Caco-2 (cell line): ENCODE results near the gene LRIG1. TPM values are rescaled to one million over a fixed set of nuclear protein-coding genes. Genes with fewer than 3 reads are reported as not detected.

Experiments used
- BruUV-seq: library from RNA; stranded (reverse); fragments of 400-500 nt; replicated peaks from 2 replicates; lab custom pipeline; 2021; lab: Mats Ljungman, UMichigan
- CTCF ChIA-PET: fragments of 300-600 bp; sonication (Branson Sonifier 250); formaldehyde crosslinking; loops from one replicate; lab custom pipeline; 2022; ENCODE audit warnings: antibody characterized with exemption; lab: Charles Lee
- POLR2A ChIA-PET: fragments of 300-600 bp; sonication (Branson Sonifier 250); formaldehyde crosslinking; loops from one replicate; lab custom pipeline; 2022; ENCODE audit warnings: antibody characterized with exemption; lab: Charles Lee
- DNase-seq, 2 experiments: peaks; one replicate each; pipeline versions ENCODE4 v3.0.0 to v3.0.0-alpha.2; 2020 to 2022
- H3K27me3 ChIP-seq: replicated peaks from 2 replicates; pipeline ENCODE4 v1.6.0; 2011; ENCODE audit warnings: low read length; ENCODE audit not compliant: control insufficient read depth, insufficient read depth
- H3K36me3 ChIP-seq: 2 replicates; pipeline ENCODE4 v1.5.1; 2011; ENCODE audit warnings: low read length; ENCODE audit not compliant: control insufficient read depth, insufficient read depth
- H3K4me1 ChIP-seq: fragments of 250-450 bp; sonication (Bioruptor Pico); 2 replicates; pipeline ENCODE4 v1.5.1; 2020; ENCODE audit warnings: mild to moderate bottlenecking
- H3K4me3 ChIP-seq: 2 replicates; pipeline ENCODE4 v1.5.1; 2011; ENCODE audit warnings: low read depth, mild to moderate bottlenecking, control low read depth, low read length
- H3K9me3 ChIP-seq: fragments of 250-450 bp; sonication (Bioruptor Pico); 2 replicates; pipeline ENCODE4 v1.5.1; 2020; ENCODE audit warnings: mild to moderate bottlenecking, moderate library complexity
- H3K27ac Mint-ChIP-seq: one replicate; pipeline ENCODE4 v1.8.0; 2022; ENCODE audit warnings: mixed read lengths; ENCODE audit not compliant: unreplicated experiment
- H3K27me3 Mint-ChIP-seq: one replicate; pipeline ENCODE4 v1.8.0; 2022; ENCODE audit warnings: mixed read lengths; ENCODE audit not compliant: insufficient read depth, unreplicated experiment
- H3K36me3 Mint-ChIP-seq: one replicate; pipeline ENCODE4 v1.8.0; 2022; ENCODE audit warnings: mild to moderate bottlenecking, mixed read lengths; ENCODE audit not compliant: insufficient read depth, unreplicated experiment
- H3K4me1 Mint-ChIP-seq: one replicate; pipeline ENCODE4 v1.8.0; 2022; ENCODE audit warnings: low read depth, mixed read lengths; ENCODE audit not compliant: unreplicated experiment
- H3K4me3 Mint-ChIP-seq: one replicate; pipeline ENCODE4 v1.8.0; 2022; ENCODE audit warnings: mild to moderate bottlenecking, moderate library complexity, mixed read lengths; ENCODE audit not compliant: unreplicated experiment
- H3K9me3 Mint-ChIP-seq: one replicate; pipeline ENCODE4 v1.8.0; 2022; ENCODE audit warnings: mixed read lengths; ENCODE audit not compliant: unreplicated experiment
- CTCF ChIP-seq, 2 experiments: fragments of 200-600 bp in 1 of 2; IDR thresholded peaks; 1 replicate in 1 of 2; 2 replicates in 1 of 2; pipeline versions ENCODE4 v1.5.1 to v1.8.0; 2011 to 2022; ENCODE audit warnings: antibody characterized with exemption in 1 of 2, control low read depth in 1 of 2, inconsistent platforms in 1 of 2, low read depth in 1 of 2, low read length in 1 of 2, mild to moderate bottlenecking in 1 of 2, moderate library complexity in 1 of 2; ENCODE audit not compliant: insufficient read depth in 1 of 2, severe bottlenecking in 1 of 2, unreplicated experiment in 1 of 2
- intact Hi-C: fragments of 100-400 bp; cut with micrococcal nuclease; formaldehyde crosslinking; loops from one replicate; pipeline ENCODE4 v1.10.0; 2022; ENCODE audit not compliant: unreplicated experiment
- total RNA-seq: library from RNA; stranded (reverse); gene quantifications from 2 replicates; pipeline ENCODE4 v1.2.3, GENCODE V29; 2022

The LRIG1 gene
- total RNA-seq, 1 experiment from 2014 or later = 43.4 TPM

GRCh38 chr3:66478960-66479359, 21.9 kb downstream of the LRIG1 start:
- H3K27ac Mint-ChIP-seq = no peak overlapping the region

GRCh38 chr3:66477856-66478255, 23.0 kb downstream of the LRIG1 start:
- intact Hi-C loops = no loop called here
- CTCF ChIA-PET = no interaction called here
- Mint-ChIP-seq H3K9me3 (no peaks in the 10 kb centered on the region), H3K36me3 (no peaks in the 10 kb centered on the region), H3K27me3 (no peaks in the 10 kb centered on the region), H3K4me3 (peak overlapping the region; percentile 58), H3K27ac (no peak overlapping the region), H3K4me1 (peaks cover 35% of the 10 kb centered on the region)
- H3K9me3 ChIP-seq = no peaks in the 10 kb centered on the region
- TF ChIP-seq CTCF (IDR thresholded peaks at IDR 0.05; ENCODE audit: insufficient read depth in 1 of 2, low read depth in 1 of 2, low read length in 1 of 2, severe bottlenecking in 1 of 2, unreplicated experiment in 1 of 2) = no peak
- H3K27me3 ChIP-seq = no peaks in the 10 kb centered on the region
- DNase-seq = peak; percentile 50 to 51
- no peak overlapping the region for H3K4me3 ChIP-seq
- BruUV-seq = no TSS peak
- POLR2A ChIA-PET = no interaction called here
- peaks cover 97% of the 10 kb centered on the region for H3K4me1 ChIP-seq
- no peaks in the 10 kb centered on the region for H3K36me3 ChIP-seq

More at GRCh38 chr3:66478960-66479359, 21.9 kb downstream of the LRIG1 start:
- Mint-ChIP-seq H3K4me1 (peaks cover 46% of the 10 kb centered on the region), H3K27me3 (no peaks in the 10 kb centered on the region), H3K4me3 (peak overlapping the region; percentile 50), H3K36me3 (no peaks in the 10 kb centered on the region), H3K9me3 (no peaks in the 10 kb centered on the region)
- peaks cover 97% of the 10 kb centered on the region for H3K4me1 ChIP-seq
- ChIA-PET POLR2A (interaction anchor here (0.6 kb wide), 1 partner anchor 14 kb away, joined by 3 read pairs; no protein-coding TSS in a partner anchor), CTCF (no interaction called here)
- BruUV-seq = no TSS peak
- H3K36me3 ChIP-seq = no peaks in the 10 kb centered on the region
- H3K4me3 ChIP-seq = no peak overlapping the region
- intact Hi-C loops = no loop called here
- no peaks in the 10 kb centered on the region for H3K9me3 ChIP-seq
- no peak for TF ChIP-seq CTCF (IDR thresholded peaks at IDR 0.05; ENCODE audit: insufficient read depth in 1 of 2, low read depth in 1 of 2, low read length in 1 of 2, severe bottlenecking in 1 of 2, unreplicated experiment in 1 of 2)
- DNase-seq = no peak
- no peaks in the 10 kb centered on the region for H3K27me3 ChIP-seq

GRCh38 chr3:66476852-66477381, 23.9 kb downstream of the LRIG1 start:
- no peak for TF ChIP-seq CTCF (IDR thresholded peaks at IDR 0.05; ENCODE audit: insufficient read depth in 1 of 2, low read depth in 1 of 2, low read length in 1 of 2, severe bottlenecking in 1 of 2, unreplicated experiment in 1 of 2)
- peak in 1 of 2 experiments; percentile 35 for DNase-seq
- BruUV-seq = TSS peak; percentile 25
- intact Hi-C loops = no loop called here
- Histone ChIP-seq H3K27me3 (no peaks in the 10 kb centered on the region), H3K9me3 (no peaks in the 10 kb centered on the region), H3K4me1 (peaks cover 97% of the 10 kb centered on the region), H3K4me3 (no peak overlapping the region), H3K36me3 (no peaks in the 10 kb centered on the region)
- Mint-ChIP-seq H3K27ac (no peak overlapping the region), H3K27me3 (no peaks in the 10 kb centered on the region), H3K4me1 (peaks cover 32% of the 10 kb centered on the region), H3K9me3 (no peaks in the 10 kb centered on the region), H3K36me3 (no peaks in the 10 kb centered on the region), H3K4me3 (peak overlapping the region; percentile 58)
- ChIA-PET POLR2A (no interaction called here), CTCF (no interaction called here)
